AG08395 (cell line): ENCODE data around the gene SERINC3.
"Not testable (repeated sequence)": the region's sequence is repeated elsewhere in the genome, so short reads cannot be mapped to it uniquely, and the experiment has no call there.

Experiments
- DNase-seq: peaks from one replicate; pipeline ENCODE4 v3.0.0; 2012; ENCODE audit warnings: mixed read lengths, low spot score

Gene SERINC3

GRCh38 chr20:44521484-44522481 lies at the start of gene SERINC3:
Gene SERINC3 (minus strand): TSS chr20:44522070. CDS start chr20:44521951, 119 bp downstream.
- peak; percentile 97 for DNase-seq

- DNase-seq = no peak
These were observed 49.6 kb upstream of the SERINC3 start for GRCh38 chr20:44571362-44571988.

GRCh38 chr20:44570367-44570766 lies 48.5 kb upstream of the SERINC3 start:
- DNase-seq = no peak

GRCh38 chr20:44566811-44567210 lies 44.9 kb upstream of the SERINC3 start:
- DNase-seq = no peak

GRCh38 chr20:44566018-44566417 lies 44.1 kb upstream of the SERINC3 start:
- no peak for DNase-seq

- DNase-seq = no peak
These were observed 40.0 kb upstream of the SERINC3 start for GRCh38 chr20:44561876-44562275.

GRCh38 chr20:44560818-44561217 lies 38.9 kb upstream of the SERINC3 start:
- DNase-seq = not testable (repeated sequence)

- DNase-seq = no peak
These were observed 38.4 kb upstream of the SERINC3 start for GRCh38 chr20:44560229-44560628.

- no peak for DNase-seq
These were observed 37.4 kb upstream of the SERINC3 start for GRCh38 chr20:44559302-44559701.

GRCh38 chr20:44552950-44553908 lies 31.4 kb upstream of the SERINC3 start:
- peak; percentile 63 for DNase-seq

GRCh38 chr20:44552568-44552949 lies 30.7 kb upstream of the SERINC3 start:
- DNase-seq = no peak

- DNase-seq = no peak
These were observed 30.2 kb upstream of the SERINC3 start for GRCh38 chr20:44552050-44552449.

- DNase-seq = no peak
These were observed 27.3 kb upstream of the SERINC3 start for GRCh38 chr20:44549123-44549522.

- DNase-seq = no peak
These were observed 25.5 kb upstream of the SERINC3 start for GRCh38 chr20:44547419-44547818.

GRCh38 chr20:44544263-44544662 lies 22.4 kb upstream of the SERINC3 start:
- no peak for DNase-seq

GRCh38 chr20:44543358-44543757 lies 21.5 kb upstream of the SERINC3 start:
- no peak for DNase-seq

- no peak for DNase-seq
These were observed 21.0 kb upstream of the SERINC3 start for GRCh38 chr20:44542890-44543289.

GRCh38 chr20:44541992-44542391 lies 20.1 kb upstream of the SERINC3 start:
- no peak for DNase-seq

- DNase-seq = peak; percentile 51
These were observed 19.0 kb upstream of the SERINC3 start for GRCh38 chr20:44540834-44541233.

GRCh38 chr20:44537993-44538392 lies 16.1 kb upstream of the SERINC3 start:
- DNase-seq = no peak

GRCh38 chr20:44536175-44536574 lies 14.3 kb upstream of the SERINC3 start:
- no peak for DNase-seq

- no peak for DNase-seq
These were observed 12.1 kb upstream of the SERINC3 start for GRCh38 chr20:44533928-44534327.
